ENCODE results near the gene IQGAP2. TPM values are rescaled to one million over a fixed set of nuclear protein-coding genes. Genes with fewer than 3 reads are reported as not detected.
"Not testable (repeated sequence)": the region's sequence is repeated elsewhere in the genome, so short reads cannot be mapped to it uniquely, and the experiment has no call there.

The IQGAP2 gene
- total RNA-seq, 1 experiment from 2014 or later, result 3.6 TPM

DNA sequence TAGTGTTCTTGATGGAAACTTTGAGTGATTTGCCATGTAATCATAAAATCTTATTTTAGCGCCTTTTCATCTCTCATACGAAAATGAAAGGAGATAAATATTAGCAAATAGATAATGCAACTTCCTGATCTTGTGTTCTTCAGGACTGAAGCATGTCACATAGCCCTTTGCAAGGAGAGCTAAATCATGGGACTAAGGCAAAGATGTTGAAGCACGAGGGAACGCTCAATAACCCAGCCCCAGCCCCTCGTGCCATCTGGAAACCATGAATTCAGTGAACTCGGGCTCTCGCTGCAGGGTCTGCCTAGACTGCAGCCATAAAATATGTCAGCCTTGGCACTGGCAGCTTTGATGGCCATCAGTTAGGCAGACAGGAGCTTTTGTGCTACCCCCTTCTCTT, 161.9 kb downstream of the IQGAP2 start:
- no peak for DNase-seq (ENCODE audit: low spot score)

DNA sequence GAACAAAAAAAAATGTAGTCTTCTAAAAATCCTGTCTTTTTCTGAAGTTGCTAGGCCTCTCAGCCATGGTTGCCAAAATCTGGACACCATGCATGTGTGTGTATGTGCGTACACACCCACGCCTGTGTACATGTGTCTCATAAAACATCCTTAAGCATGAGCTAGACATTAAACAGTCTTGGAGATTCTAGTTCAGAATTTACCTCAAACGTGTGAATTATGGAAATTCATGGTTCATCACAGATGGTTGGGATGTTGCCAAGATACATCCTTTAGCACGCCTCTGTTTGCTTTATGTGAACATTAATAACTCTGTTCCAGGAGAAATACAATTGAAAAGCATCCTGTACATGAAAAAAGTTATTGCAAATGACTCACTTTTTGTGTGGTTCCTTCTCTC, 167.1 kb downstream of the IQGAP2 start:
- DNase-seq (ENCODE audit: low spot score), result no peak

DNA sequence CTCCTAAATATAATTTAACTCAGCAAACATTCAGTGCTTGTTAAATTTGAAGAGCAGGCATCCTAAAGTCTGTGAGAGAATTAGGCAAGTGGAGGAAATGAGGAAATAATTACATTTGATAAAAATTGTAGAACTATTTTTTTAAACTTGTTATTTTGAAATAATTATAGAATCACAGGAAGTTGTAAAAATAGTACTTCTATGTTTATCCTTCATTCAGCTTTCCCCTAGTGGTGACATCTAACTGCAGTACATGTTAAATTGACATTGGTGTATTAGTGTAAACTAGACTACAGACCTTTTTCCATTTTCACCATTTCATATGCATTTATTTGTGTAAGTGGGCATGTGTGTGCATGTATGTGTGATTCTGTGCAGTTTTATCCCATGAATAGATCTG, 168.5 kb downstream of the IQGAP2 start:
- no peak for DNase-seq (ENCODE audit: low spot score)

DNA sequence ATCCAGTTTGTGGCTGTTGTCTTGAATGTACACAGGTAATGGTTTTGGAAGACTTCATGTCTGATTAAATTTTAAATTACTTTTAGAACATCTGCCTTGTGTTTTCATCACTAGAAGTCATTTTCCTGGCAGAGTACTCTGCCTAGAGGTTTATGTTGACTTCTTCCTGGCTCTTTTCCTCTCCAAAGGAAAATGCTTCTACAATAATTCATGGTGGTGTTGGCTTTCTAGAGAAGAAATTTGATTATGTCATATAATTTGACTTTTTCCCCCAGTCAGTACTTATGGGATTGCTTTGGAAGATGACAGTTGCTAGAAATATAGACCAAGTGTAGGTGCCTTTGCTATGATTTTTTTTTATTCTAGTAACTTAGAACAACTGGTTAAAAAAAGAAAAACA, 173.4 kb downstream of the IQGAP2 start:
- no peak for DNase-seq (ENCODE audit: low spot score)

DNA sequence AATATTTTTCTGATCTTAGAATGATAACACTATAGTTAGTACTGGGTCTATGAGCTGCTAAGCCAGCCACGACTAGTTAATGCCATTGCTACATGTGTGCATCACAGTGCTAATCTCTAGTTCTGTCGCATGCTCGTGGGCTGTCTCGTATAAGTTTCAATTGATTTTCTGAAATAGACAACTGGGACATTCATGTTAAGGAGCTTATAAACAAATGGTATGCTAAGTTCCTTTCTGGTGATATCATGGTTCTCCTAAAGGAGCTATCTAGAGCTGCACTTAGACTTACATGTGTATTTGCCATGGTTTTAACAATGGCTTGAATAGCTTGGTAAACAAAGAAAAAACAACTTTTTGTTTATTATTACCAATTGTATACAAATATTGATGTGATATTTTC, 173.9 kb downstream of the IQGAP2 start:
- no peak for DNase-seq (ENCODE audit: low spot score)

DNA sequence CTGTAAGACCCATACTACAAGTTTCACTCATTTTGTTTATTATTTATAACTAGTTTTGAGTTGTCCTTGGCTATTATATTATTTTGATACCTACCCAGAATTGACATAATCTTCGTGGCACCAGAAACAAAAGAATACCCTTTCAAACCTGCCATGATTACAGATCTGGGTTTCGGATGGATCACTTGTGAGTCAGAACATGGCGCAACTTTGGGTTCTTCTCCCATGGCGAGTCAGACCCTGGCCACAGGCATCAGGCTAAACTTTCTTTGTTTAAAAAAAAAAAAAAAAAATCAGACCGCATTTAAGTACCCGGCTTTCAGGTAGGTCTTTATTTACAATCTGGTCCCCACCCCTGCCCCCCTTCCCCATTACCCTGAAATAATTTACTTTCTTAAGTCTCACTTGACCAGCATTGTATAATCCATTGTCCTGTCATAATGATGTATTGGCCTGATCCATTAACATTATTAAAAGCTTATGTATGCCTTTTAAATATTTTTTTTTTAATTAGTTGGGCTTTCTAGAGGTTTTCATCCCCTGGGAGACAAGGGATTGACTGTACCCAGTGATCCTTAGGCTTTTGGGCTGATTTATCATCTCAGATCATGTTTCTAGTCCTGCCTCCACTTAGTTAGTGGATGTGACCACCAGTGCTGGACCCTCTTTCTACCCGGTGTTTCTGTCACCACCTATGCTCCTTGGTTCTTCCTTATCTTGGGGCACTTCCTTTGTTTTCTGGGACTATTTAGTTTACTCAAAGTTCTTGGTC, 176.3 kb downstream of the IQGAP2 start:
- DNase-seq (ENCODE audit: low spot score), result no peak

DNA sequence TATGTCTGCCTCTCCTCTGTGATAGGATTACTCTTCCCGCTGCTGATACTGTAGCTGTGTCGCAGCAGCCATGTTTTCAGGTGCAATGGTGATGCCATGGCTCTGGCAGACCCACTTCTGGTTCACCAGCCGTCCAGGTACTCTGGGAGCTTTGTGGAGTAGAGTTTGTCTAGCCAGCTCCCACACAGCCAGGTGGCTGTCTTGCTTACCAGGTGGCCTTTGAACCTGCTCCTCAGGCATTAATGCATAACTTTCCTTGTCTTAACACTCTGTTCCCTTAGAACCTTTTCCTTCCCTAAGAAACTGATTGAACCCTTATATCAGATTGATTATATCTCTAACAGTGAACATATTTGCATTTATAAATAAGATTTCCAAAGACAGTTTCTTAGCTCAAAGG, 177.9 kb downstream of the IQGAP2 start:
- no peak for DNase-seq (ENCODE audit: low spot score)

DNA sequence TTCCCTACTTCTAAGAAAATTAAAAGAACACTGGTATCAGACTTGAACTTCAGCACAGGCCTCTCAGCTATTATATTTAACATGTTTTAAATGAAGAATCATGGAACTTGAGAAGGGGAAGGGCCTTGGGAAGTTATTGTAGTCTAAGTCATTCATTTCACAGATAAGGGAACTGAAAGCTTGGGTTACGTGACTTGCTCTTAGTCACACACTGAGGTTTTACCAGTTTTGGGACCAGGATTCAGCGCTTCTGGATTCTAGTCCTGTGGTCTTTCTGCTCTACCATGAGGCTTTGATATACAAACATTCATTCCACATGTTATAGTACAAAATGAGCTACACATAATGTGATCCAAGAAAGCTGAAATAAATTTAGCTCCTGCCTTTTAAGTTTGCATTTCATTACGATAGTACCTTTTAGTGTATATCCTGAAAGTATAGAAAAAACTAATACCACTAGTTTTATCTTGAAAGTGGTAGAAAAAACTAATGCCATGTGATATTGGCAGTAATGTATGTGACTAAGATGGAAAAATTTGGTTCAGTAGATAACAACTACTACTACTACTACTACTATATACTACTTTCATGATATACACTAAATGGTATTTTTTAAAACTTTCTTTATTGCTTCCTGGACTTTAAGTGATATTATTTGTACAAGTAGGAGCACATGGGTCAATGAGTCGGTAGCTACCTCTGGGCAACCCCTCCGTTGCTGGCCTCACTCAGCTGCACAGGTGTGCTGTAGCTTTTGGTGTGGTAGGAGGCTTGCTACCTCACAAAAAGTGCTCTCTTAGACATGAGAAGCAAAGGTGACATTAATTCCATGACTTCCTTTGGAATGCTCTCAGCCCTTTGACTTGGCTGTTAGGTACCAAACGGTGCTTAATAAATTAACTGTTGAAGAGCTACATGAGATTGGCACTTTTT, 179.4 kb downstream of the IQGAP2 start:
- DNase-seq (ENCODE audit: low spot score), result peak; percentile 22

DNA sequence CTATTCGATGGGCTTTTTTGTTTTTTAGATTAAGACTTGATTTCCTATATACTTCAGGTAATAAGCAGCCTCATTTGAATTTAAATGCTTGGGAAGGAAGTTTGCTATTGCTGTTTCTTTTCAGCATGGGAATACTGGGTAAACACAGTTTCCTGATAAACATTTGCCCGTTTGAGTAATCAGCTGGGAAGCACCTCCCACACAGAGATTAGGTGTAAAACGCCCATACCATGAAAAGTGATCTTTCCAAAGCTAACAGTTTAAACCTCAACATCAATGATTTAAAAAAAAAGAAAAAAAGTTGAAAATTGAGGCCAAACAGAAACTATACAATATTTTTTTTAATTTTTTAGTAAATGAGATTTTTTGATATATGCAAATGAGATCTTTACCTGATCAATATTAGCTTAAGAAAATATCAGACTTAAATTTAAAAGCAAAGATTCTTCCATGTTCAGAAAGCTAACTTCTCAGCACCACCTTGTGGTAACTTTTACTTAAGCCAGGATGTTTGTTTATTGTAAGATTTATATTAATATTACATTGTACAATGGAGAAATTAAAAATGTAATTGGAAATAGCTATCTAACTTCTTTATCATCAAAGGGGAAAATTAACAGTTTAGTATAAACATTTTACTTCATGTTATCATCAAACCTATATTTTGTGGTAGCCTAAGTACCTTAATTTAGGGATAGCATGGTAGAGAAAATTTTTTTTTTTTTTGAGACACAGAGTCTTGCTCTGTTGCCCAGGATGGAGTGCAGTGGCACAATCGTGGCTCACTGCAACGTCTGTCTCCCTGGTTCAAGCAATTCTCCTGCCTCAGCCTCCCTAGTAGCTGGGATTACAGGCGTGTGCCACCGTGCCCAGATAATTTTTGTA, 180.3 kb downstream of the IQGAP2 start:
- no peak for DNase-seq (ENCODE audit: low spot score)

DNA sequence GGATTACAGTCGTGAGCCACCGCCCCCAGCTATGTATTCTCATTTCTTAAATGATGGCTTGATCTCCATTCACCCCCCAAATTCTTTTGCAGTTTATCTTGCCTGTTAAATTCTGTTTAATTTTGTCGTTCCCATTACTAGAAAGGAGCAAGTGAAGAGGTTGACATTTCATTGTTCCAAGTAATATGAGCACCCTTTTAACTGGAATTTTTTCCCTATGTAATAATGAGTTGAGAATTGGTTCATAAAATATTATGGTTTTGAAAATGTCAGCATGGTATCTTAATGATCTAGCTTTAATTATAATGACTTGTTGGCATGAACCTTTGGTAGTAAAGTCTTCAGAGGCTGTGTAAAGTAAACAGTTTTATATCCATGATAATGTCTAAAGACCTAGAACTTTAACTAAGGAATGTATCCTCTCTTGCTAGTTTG, 182.7 kb downstream of the IQGAP2 start:
- DNase-seq (ENCODE audit: low spot score), result no peak

DNA sequence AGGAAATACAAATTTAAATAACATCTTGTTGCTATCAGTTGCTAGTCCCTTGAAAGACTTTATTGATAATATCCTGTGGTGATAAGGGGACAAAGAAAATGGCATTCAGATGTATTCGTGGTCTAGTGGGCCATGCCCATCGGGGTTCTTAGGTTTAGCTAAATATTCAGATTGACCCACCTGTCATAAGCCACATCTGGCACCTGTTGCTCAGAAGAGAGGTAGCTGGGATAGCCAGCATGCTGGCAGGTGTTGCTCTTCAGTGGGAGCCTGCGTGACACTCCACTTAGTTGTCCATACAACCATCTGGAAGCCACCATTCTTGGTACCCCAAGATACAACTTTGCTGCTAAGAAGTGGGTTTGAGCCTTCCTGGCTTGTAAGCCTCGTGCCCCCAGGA, 183.4 kb downstream of the IQGAP2 start:
- DNase-seq (ENCODE audit: low spot score), result no peak

DNA sequence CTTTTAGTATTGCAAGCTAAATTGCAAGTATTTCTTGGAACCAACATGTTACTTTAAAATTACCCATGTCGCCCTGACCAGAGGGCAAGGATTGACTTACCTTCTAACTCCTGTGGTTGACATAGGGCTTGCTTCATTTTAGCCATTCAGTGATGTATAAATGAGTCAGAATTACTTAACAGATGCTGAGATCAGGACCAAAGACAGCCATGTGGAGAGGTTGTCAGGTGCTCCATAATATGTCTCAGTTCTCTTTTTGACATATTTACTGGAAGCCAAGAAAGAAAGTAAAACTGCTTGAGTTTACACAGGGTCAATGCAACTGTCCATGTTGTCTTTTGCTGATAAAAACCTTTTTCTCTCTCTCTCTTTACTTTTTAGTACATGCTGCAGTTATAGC, 186.9 kb downstream of the IQGAP2 start:
- DNase-seq (ENCODE audit: low spot score), result no peak

DNA sequence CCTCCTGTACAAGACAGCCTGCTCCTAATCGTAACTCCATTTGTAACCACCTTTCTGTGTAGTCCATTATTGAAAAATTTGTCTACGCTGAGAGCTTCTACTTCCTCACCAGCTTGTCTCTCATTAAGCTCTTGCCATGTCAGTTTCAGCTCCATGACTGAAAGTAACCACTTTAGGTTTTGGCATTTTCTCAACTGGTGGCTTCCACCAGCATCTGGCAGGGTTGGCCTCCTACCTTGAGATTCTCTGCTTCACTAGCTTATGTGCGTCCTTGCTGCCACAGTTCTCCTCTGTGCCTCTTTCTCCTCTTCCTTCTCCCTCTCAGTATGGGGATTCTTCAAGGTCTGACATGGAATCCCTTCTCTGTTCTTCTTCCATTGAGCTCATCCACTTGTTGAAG, 188.3 kb downstream of the IQGAP2 start:
- no peak for DNase-seq (ENCODE audit: low spot score)

DNA sequence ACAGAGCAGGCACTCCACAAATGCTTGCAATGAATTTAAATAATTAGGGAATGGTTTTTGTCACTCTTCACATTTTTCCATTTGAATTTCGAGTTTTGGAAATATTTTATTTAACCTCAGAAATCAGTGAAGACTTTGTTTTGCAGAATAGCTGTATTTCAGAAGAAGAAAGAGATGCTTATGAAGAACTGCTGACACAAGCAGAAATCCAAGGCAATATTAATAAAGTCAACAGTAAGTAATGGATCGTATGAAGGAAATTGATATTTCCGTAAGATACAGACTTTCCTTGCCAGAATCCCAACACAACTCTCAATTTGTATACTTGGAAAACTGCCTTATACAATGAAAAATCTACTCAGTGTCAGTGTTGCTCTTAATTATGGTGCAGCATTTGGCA, 189.6 kb downstream of the IQGAP2 start:
- DNase-seq (ENCODE audit: low spot score), result no peak

DNA sequence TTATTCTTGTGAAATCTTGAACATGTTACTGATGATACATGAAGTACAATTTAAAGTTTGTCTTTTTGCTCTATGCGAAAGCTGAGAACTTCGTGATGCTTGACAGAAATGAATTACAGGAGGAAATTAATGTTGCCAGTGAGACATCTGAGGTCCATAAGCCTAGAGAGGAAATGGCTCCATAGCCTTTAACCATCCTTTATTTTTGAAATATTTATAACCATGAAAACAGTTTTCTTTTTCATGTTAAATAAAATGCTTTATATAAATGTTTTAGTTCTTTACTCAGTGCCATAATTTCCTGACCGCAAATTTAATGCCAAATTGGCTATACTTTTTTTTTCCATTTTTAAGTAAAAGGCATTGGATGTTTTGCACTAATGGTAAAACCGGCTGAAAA, 191.0 kb downstream of the IQGAP2 start:
- no peak for DNase-seq (ENCODE audit: low spot score)

DNA sequence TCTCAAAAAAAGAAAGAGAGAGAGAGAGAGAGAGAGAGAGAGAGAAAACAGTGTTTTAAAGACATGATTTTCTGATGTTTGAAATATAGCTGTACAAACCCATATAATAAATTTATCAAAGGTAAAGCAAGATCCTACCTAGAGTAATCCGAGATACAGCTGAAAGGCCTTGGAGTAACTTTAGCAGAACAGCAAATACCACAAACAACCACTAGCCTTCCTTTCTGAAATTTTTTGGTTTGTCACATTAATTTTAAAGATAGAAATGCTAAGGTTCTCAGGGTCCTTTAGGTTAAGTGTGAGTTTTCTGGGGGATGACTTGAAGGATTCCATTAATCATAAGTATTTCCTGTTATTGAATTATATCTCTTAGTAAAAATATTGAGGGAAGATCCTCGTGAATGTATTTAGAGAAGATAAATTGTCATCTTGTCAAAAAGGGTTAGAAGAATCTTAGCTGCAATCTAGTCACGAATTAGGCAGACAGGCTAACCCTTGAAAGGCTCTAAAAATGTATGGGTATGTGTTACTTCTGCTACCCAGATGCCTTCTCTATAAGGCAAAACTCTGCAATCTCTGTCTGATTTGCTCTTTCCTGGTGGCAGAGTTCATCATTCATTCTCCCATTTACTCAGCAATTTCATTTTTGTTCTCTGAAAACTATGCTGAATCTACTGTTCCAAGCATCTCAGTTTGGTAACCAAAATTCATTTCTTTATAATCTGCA, 192.8 kb downstream of the IQGAP2 start:
- no peak for DNase-seq (ENCODE audit: low spot score)

DNA sequence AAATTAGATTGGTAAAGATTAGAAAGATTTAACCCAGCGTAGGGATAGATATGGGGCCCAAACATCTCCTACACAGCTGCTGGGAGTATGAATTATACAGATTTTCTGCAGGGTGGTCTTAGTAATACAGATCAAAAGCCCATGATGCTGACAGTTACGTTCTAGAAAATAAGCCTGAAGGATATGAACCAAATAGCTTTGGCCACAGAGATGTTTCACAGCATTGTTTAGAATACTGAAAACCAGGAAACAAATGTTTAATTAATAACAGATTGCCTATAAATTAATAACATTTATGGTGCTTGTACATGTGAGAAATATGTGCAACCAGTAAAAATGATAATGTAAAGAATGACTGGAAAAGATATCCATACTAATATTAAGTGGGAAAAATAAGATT, 195.4 kb downstream of the IQGAP2 start:
- DNase-seq (ENCODE audit: low spot score), result no peak

DNA sequence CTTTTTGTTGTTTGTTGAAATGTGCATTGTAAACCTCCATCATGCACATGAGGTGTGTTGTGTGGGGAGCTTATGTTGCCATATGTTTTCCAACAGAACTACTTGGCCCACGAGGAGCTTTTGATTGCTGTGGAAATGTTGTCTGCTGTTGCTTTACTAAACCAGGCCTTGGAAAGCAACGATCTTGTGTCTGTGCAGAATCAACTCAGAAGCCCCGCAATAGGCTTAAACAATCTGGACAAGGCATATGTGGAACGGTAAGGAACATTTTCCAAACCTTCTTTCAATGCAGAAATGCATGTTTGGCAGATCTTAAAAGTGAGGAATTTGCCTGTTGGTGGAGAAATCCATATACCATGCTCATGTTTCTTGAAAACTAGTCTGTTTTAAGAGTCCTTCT, 197.6 kb downstream of the IQGAP2 start:
- DNase-seq (ENCODE audit: low spot score), result no peak

DNA sequence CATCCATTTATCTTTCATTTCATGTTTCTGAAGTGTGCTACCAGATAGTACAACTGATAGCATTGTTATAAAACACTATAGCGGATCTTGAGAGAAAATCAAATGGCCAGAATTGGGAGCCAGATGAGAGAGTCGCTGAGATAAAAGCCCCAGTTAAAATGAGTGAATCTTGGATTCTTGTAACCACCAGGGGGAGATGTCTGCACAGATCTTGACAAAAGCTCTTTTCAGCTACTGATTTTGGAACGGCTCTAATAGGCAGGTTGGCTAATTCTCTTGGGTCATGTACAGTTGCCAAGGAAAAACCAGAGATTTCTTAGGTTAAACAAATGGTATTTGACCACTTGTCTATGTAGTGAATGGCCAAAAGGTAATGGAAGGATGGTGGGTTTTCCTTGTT, 198.4 kb downstream of the IQGAP2 start:
- DNase-seq (ENCODE audit: low spot score), result peak; percentile 64

DNA sequence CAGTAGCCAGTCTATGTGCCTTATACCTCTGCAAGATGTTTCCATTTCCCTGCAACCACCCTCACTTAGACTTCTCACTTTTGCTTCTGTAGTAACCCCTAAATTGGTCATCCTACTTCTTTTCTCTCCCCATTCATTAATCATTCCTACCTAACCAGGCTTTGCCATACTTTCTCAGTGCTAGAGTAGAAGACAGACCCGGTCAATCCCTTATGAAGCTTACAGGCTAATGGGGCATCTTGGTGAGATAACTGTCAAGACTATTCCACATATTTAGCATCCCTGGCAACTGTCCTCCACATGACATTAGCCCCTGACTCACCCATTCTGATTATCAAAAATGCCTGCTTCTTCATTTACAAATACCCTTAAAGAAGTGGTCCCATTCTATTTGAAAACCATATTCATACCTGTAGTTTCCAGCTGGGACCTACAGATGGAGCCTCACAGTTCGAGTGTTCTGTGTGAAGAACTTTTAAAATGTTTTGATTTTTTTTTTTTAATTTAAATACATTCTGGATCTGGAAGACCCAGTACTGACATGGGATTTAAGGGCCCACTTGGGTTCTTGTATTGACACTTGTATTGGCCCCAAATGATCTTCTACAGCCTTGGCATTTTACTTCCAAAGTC, 199.1 kb downstream of the IQGAP2 start:
- no peak for DNase-seq (ENCODE audit: low spot score)

DNA sequence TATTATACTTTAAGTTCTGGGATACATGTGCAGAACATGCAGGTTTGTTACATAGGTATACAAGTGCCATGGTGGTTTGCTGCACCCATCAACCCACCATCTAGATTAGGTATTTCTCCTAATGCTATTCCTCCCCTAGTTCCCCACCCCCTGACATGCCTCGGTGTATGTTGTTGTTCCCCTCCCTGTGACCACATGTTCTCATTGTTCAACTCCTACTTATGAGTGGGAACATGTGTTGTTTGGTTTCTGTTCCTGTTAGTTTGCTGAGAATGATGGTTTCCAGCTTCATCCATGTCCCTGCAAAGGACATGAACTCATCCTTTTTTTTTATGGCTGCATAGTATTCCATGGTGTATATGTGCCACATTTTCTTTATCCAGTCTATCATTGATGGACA, 200.9 kb downstream of the IQGAP2 start:
- DNase-seq (ENCODE audit: low spot score), result not testable (repeated sequence)
